ENCODE results near the gene URM1. TPM values are rescaled to one million over a fixed set of nuclear protein-coding genes. Genes with fewer than 3 reads are reported as not detected.
A peak's percentile ranks its signal among the peaks of the same experiment; 100 is the strongest.

Gene URM1
- total RNA-seq, 4 donors from 2014 or later, result 20.5 to 46.8 (median 30.2) TPM

DNA sequence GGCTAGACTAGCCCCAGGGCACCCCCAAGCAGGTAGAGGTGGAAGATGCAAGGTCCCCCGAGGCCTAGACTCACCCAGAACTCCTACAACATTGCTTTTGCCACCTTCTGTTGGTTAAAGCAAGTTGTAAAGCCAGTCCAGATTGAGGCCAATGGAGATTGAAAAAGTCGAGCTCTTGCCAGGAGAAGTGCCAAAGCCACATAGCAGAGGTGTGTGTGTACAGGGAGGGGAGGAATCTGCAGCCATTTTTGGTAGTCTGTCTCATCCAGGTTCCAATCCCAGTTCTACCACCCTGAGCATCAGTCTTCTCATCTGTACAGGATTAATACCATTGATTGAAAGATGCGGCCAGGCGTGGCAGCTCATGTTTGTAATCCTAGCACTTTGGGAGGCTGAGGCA lies 12.3 kb upstream of the URM1 start:
- TF ChIP-seq POLR2A (IDR thresholded peaks at IDR 0.05) (no peak), EP300 (IDR thresholded peaks at IDR 0.05) (no peak), POLR2AphosphoS5 (IDR thresholded peaks at IDR 0.05) (no peak)
- TF ChIP-seq, protein P1, sequence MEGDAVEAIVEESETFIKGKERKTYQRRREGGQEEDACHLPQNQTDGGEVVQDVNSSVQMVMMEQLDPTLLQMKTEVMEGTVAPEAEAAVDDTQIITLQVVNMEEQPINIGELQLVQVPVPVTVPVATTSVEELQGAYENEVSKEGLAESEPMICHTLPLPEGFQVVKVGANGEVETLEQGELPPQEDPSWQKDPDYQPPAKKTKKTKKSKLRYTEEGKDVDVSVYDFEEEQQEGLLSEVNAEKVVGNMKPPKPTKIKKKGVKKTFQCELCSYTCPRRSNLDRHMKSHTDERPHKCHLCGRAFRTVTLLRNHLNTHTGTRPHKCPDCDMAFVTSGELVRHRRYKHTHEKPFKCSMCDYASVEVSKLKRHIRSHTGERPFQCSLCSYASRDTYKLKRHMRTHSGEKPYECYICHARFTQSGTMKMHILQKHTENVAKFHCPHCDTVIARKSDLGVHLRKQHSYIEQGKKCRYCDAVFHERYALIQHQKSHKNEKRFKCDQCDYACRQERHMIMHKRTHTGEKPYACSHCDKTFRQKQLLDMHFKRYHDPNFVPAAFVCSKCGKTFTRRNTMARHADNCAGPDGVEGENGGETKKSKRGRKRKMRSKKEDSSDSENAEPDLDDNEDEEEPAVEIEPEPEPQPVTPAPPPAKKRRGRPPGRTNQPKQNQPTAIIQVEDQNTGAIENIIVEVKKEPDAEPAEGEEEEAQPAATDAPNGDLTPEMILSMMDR (IDR thresholded peaks at IDR 0.05), result no peak
- H3K27ac ChIP-seq, result no peak overlapping the region
- no peak for ATAC-seq
- no peak overlapping the region for H3K4me3 ChIP-seq
- no CpG with 5 or more reads among the region's 4 CpGs for WGBS, 2 donors (ENCODE audit: low coverage in 1 of 2)
- H3K9me3 ChIP-seq, result no peaks in the 10 kb centered on the region
- H3K27me3 ChIP-seq, result no peaks in the 10 kb centered on the region
- peaks cover 0 to 60% of the 10 kb centered on the region in 2 donors for H3K36me3 ChIP-seq
- peaks cover 0 to 16% (median 12%) of the 10 kb centered on the region in 3 donors for H3K4me1 ChIP-seq

DNA sequence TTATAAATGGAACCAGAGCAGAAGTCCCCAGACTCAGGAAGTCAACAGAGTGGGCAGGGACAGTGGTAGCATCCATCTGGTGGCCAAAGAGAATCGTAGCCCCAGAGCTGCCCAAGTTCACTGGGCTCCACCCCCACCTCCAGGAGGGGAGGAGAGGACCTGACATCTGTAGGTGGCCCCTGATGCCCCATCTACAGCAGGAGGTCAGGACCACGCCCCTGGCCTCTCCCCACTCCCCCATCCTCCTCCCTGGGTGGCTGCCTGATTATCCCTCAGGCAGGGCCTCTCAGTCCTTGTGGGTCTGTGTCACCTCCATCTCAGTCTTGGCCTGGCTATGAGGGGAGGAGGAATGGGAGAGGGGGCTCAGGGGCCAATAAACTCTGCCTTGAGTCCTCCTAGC lies 10.3 kb upstream of the URM1 start:
- Histone ChIP-seq H3K4me3 (no peak overlapping the region), H3K27me3 (no peaks in the 10 kb centered on the region), H3K4me1 (peaks cover 0 to 31% (median 21%) of the 10 kb centered on the region in 3 donors), H3K9me3 (no peaks in the 10 kb centered on the region), H3K27ac (peak overlapping the region in 3 of 4 donors; percentile 73 to 83 (median 74)), H3K36me3 (peaks cover 0 to 40% of the 10 kb centered on the region in 2 donors)
- no peak for ATAC-seq
- WGBS, 2 donors (ENCODE audit: low coverage in 1 of 2), result 17% methylated on average over 1 of the region's 2 CpGs; no CpG with 5 or more reads in 1 of the 2 donors
- TF ChIP-seq EP300 (IDR thresholded peaks at IDR 0.05) (no peak), POLR2AphosphoS5 (IDR thresholded peaks at IDR 0.05) (no peak), POLR2A (IDR thresholded peaks at IDR 0.05) (no peak)
- TF ChIP-seq, protein P1 (IDR thresholded peaks at IDR 0.05), result no peak

DNA sequence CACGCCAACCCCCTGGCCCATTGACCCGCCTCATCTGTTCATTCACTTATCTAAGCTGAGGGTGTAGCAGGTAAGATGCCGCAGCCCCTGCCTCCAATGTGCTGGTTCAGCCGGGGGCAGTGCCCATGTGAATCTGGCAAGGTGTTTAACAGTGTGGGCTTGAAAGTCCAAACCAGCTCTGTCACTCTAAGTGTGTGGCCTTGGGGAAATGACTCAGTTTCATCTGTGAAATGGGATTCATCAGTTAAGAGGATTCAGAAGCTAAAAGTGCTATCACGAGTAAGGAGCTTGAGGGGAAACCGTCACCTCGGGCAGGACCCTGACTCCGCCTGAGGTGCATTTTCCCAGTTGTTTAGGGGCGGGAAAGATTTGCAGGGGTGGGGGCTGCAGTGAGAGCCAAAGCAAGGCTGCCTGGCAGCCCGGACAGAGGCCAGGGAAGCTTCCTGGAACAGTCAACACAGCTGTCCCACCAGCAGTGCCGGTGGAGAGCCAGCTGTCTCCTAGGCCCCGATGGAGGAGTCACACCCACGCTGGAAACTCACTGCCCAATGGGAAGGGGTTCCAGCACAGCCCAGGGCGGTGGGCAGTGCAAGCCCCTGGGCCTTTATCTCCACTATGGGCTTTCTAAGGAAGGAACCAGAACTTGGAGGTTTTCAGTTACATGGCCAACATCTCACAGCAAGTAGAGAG lies 9.7 kb upstream of the URM1 start:
- peaks cover 0 to 31% (median 21%) of the 10 kb centered on the region in 3 donors for H3K4me1 ChIP-seq
- H3K36me3 ChIP-seq, result peaks cover 0 to 34% of the 10 kb centered on the region in 2 donors
- H3K27me3 ChIP-seq, result no peaks in the 10 kb centered on the region
- ATAC-seq, result no peak
- 50% methylated on average over 9 of the region's 14 CpGs; no CpG with 5 or more reads in 1 of the 2 donors for WGBS, 2 donors (ENCODE audit: low coverage in 1 of 2)
- peak overlapping the region in 1 of 2 donors; percentile 48 for H3K4me3 ChIP-seq
- H3K9me3 ChIP-seq, result no peaks in the 10 kb centered on the region
- TF ChIP-seq EP300 (IDR thresholded peaks at IDR 0.05) (no peak), POLR2A (IDR thresholded peaks at IDR 0.05) (no peak), POLR2AphosphoS5 (IDR thresholded peaks at IDR 0.05) (no peak)
- TF ChIP-seq, protein P1 (IDR thresholded peaks at IDR 0.05), result no peak
- peak overlapping the region in 3 of 4 donors; percentile 73 to 83 (median 74) for H3K27ac ChIP-seq

DNA sequence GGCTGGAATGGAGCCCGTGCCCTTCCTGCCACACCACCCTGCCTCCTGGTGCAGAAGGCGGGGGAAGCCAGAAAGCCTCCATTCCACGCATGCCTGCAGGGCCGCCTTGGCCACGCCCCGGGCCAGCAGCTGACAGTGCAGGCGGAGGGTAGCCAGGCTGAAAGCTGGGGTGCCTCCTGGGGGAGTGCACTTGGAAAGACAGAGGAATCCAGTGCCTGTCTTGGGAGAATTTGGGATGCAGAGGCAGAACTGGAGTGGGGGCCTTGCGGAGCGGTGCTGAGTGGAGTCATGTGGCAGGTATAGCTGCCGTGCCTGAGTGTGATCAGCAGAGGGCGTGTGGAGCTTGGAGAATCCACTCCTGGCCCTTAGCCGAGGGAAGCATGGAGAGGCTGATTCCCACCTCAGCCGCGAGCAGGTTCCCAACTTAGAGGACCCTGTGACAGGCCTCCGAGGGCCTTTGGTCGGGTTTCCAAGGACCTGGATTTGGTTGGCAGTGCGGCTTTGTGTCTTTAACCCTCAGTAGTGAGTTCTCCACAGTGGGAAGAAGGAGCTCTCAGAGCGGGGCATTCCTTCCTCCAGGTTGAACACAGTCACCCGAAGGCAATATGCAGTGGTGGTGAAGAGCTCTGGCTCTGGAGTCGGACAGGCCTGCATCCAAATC lies 9.1 kb upstream of the URM1 start:
- peak; percentile 94 for ATAC-seq
- H3K27ac ChIP-seq, result peak overlapping the region in 3 of 4 donors; percentile 73 to 83 (median 74)
- no CpG with 5 or more reads among the region's 20 CpGs for WGBS, 2 donors (ENCODE audit: low coverage in 1 of 2)
- no peaks in the 10 kb centered on the region for H3K27me3 ChIP-seq
- TF ChIP-seq, protein P1 (IDR thresholded peaks at IDR 0.05), result peak in 3 of 4 experiments; percentile 79 to 92 (median 85)
- no peak for TF ChIP-seq POLR2A (IDR thresholded peaks at IDR 0.05)
- TF ChIP-seq POLR2AphosphoS5 (IDR thresholded peaks at IDR 0.05), result peak; percentile 40
- H3K36me3 ChIP-seq, result peaks cover 0 to 27% of the 10 kb centered on the region in 2 donors
- H3K9me3 ChIP-seq, result no peaks in the 10 kb centered on the region
- H3K4me3 ChIP-seq, result peak overlapping the region; percentile 17 to 48
- H3K4me1 ChIP-seq, result peaks cover 0 to 31% (median 21%) of the 10 kb centered on the region in 3 donors
